ENCODE data around the gene MCRS1.

MCRS1 gene

GRCh38 chr12:49555631-49556390 is 12.1 kb downstream of the MCRS1 start:
- no peak for DNase-seq (ENCODE audit: low read depth)

GRCh38 chr12:49554266-49554665 is 13.7 kb downstream of the MCRS1 start:
- DNase-seq (ENCODE audit: low read depth), result no peak

- DNase-seq (ENCODE audit: low read depth), result no peak
These were observed 14.3 kb downstream of the MCRS1 start for GRCh38 chr12:49553512-49554088.

- no peak for DNase-seq (ENCODE audit: low read depth)
These were observed 15.0 kb downstream of the MCRS1 start for GRCh38 chr12:49552899-49553298.

GRCh38 chr12:49552425-49552824 is 15.5 kb downstream of the MCRS1 start:
- no peak for DNase-seq (ENCODE audit: low read depth)

GRCh38 chr12:49552014-49552413 is 15.9 kb downstream of the MCRS1 start:
- no peak for DNase-seq (ENCODE audit: low read depth)

GRCh38 chr12:49550693-49551252 is 17.2 kb downstream of the MCRS1 start:
- no peak for DNase-seq (ENCODE audit: low read depth)

- no peak for DNase-seq (ENCODE audit: low read depth)
These were observed 17.9 kb downstream of the MCRS1 start for GRCh38 chr12:49549735-49550692.

GRCh38 chr12:49548822-49549648 is 18.9 kb downstream of the MCRS1 start:
- peak; percentile 17 for DNase-seq (ENCODE audit: low read depth)

- DNase-seq (ENCODE audit: low read depth), result no peak
These were observed 19.5 kb downstream of the MCRS1 start for GRCh38 chr12:49548481-49548821.

- DNase-seq (ENCODE audit: low read depth), result no peak
These were observed 20.8 kb downstream of the MCRS1 start for GRCh38 chr12:49547090-49547690.

- DNase-seq (ENCODE audit: low read depth), result no peak
These were observed 21.5 kb downstream of the MCRS1 start for GRCh38 chr12:49546481-49546880.

GRCh38 chr12:49545815-49546214 is 22.1 kb downstream of the MCRS1 start:
- DNase-seq (ENCODE audit: low read depth), result no peak

- DNase-seq (ENCODE audit: low read depth), result no peak
These were observed 23.8 kb downstream of the MCRS1 start for GRCh38 chr12:49543914-49544815.

- DNase-seq (ENCODE audit: low read depth), result no peak
These were observed 24.6 kb downstream of the MCRS1 start for GRCh38 chr12:49543221-49543913.

GRCh38 chr12:49542592-49543160 is 25.3 kb downstream of the MCRS1 start:
- no peak for DNase-seq (ENCODE audit: low read depth)

- no peak for DNase-seq (ENCODE audit: low read depth)
These were observed 25.9 kb downstream of the MCRS1 start for GRCh38 chr12:49541911-49542505.

GRCh38 chr12:49541140-49541861 is 26.6 kb downstream of the MCRS1 start:
- DNase-seq (ENCODE audit: low read depth), result no peak

Data from activated T-cell treated with anti-CD3 and anti-CD28 coated beads for 1 hour (primary cell).